Stomach smooth muscle (tissue), 2 donors: ENCODE results near the gene NPC2.

ENCODE experiments used
- H3K27ac ChIP-seq: one replicate; pipeline ENCODE4 v1.7.0; 2013; ENCODE audit warnings: mild to moderate bottlenecking, low read length, inconsistent platforms
- H3K27me3 ChIP-seq, 2 donors: one replicate each; pipeline ENCODE4 v1.7.0; 2013; ENCODE audit warnings: low read length in 2 of 2; ENCODE audit not compliant: insufficient read depth in 2 of 2, control insufficient read depth in 1 of 2
- H3K36me3 ChIP-seq, 2 donors: one replicate each; pipeline ENCODE4 v1.7.0; 2013; ENCODE audit warnings: low read length in 2 of 2; ENCODE audit not compliant: control insufficient read depth in 2 of 2, insufficient read depth in 2 of 2
- H3K4me1 ChIP-seq: one replicate; pipeline ENCODE4 v1.7.0; 2013; ENCODE audit warnings: low read length; ENCODE audit not compliant: control insufficient read depth, insufficient read depth
- H3K4me3 ChIP-seq, 2 donors: one replicate each; pipeline ENCODE4 v1.7.0; 2013; ENCODE audit warnings: low read length in 2 of 2
- H3K9ac ChIP-seq, 2 donors: one replicate each; pipeline ENCODE4 v1.7.0; 2013; ENCODE audit warnings: low read length in 2 of 2, mild to moderate bottlenecking in 1 of 2
- H3K9me3 ChIP-seq, 2 donors: one replicate each; pipeline ENCODE4 v1.7.0; 2013; ENCODE audit warnings: low read length in 2 of 2; ENCODE audit not compliant: control insufficient read depth in 2 of 2
- donor health status: healthy.
- donor health status: Pancreatic carcinoma.

Gene NPC2

GRCh38 chr14:74503291-74503937 lies 10.3 kb upstream of the NPC2 start:
- Histone ChIP-seq H3K4me1 (peaks cover 10% of the 10 kb centered on the region), H3K27ac (no peak overlapping the region), H3K36me3 (peaks cover 0 to 2% of the 10 kb centered on the region in 2 donors), H3K9ac (no peak overlapping the region), H3K4me3 (no peak overlapping the region), H3K9me3 (no peaks in the 10 kb centered on the region), H3K27me3 (no peaks in the 10 kb centered on the region)

DNA sequence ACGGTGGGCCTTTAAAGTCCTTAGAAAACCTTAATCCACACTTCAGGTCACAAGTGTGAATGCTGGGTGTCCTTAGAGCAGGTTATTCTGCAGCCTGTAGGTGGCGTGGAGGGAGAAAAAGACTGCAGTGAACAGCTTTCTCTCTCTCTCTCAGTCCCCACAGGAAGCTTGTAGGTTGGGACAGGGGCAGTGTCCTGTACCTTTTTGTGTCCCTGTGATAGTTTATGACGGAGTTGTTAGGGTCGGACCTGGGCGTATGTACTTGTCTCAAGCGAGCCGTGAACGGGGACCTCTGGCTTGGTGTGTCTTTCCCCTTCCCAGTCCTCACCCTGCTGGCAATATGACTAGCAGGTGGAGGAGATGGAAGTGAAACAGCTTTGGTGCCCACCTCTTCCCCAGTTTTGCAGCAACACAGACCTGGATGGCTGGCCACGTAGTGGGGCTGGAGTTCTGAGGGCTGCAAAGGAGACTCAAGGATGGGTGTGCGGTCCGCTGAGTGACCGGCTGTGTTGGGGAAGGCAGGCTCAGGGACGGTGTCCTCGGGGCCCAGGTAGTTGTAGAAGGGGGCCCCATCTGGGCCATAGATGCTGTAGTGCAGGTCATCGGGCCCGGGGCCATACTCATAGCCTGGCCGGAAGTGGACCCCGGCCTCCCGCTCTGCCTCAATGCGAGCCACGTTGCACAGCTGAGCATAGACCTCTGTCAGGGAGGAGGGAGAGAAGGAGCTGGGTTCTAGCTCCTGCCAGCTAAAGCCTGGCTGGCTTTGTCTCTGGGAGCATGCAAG lies 9.3 kb upstream of the NPC2 start:
- Histone ChIP-seq H3K36me3 (peaks cover 0 to 2% of the 10 kb centered on the region in 2 donors), H3K4me1 (peaks cover 10% of the 10 kb centered on the region), H3K9ac (no peak overlapping the region), H3K4me3 (no peak overlapping the region), H3K27ac (no peak overlapping the region), H3K9me3 (no peaks in the 10 kb centered on the region), H3K27me3 (no peaks in the 10 kb centered on the region)

GRCh38 chr14:74501691-74502090 lies 8.6 kb upstream of the NPC2 start:
- Histone ChIP-seq H3K4me3 (peak overlapping the region in 1 of 2 donors; percentile 54), H3K27ac (no peak overlapping the region), H3K36me3 (peaks cover 0 to 2% of the 10 kb centered on the region in 2 donors)

GRCh38 chr14:74501135-74501614 lies 8.1 kb upstream of the NPC2 start:
- Histone ChIP-seq H3K9me3 (no peaks in the 10 kb centered on the region), H3K27me3 (no peaks in the 10 kb centered on the region), H3K36me3 (peaks cover 0 to 4% of the 10 kb centered on the region in 2 donors), H3K4me3 (peak overlapping the region in 1 of 2 donors; percentile 54), H3K4me1 (peaks cover 10% of the 10 kb centered on the region), H3K9ac (peak overlapping the region in 1 of 2 donors; percentile 36), H3K27ac (no peak overlapping the region)

More at GRCh38 chr14:74501691-74502090, 8.6 kb upstream of the NPC2 start:
- Histone ChIP-seq H3K4me1 (peaks cover 10% of the 10 kb centered on the region), H3K27me3 (no peaks in the 10 kb centered on the region), H3K9ac (peak overlapping the region in 1 of 2 donors; percentile 36), H3K9me3 (no peaks in the 10 kb centered on the region)

GRCh38 chr14:74500417-74501134 lies 7.5 kb upstream of the NPC2 start:
- H3K4me1 ChIP-seq = peaks cover 10% of the 10 kb centered on the region
- no peak overlapping the region for H3K4me3 ChIP-seq
- H3K36me3 ChIP-seq = peaks cover 0 to 7% of the 10 kb centered on the region in 2 donors
- no peak overlapping the region for H3K27ac ChIP-seq
- no peaks in the 10 kb centered on the region for H3K27me3 ChIP-seq
- peak overlapping the region in 1 of 2 donors; percentile 13 for H3K9ac ChIP-seq
- H3K9me3 ChIP-seq = no peaks in the 10 kb centered on the region

DNA sequence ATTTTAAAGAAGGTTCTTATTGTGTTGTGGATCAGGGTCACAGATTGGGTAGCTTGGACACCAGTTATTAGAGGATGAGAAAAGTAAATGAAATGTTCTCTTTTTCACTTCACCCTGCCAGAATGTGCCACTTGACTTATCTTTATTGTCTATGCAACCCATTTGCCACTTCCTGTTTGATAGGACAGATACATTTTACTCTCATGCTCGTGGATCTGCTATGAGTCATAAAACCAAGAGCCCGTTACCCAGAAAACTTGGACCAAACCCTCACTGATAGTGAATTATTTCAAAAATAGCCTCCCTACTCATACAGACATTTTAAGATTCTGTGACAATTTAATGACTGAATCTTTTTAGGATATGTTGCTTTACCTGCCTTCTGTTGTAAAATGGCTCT lies 2.3 kb upstream of the NPC2 start:
- H3K9me3 ChIP-seq = no peaks in the 10 kb centered on the region
- H3K4me1 ChIP-seq = peaks cover 10% of the 10 kb centered on the region
- peaks cover 0 to 5% of the 10 kb centered on the region in 2 donors for H3K36me3 ChIP-seq
- H3K27me3 ChIP-seq = no peaks in the 10 kb centered on the region
- H3K4me3 ChIP-seq = no peak overlapping the region
- no peak overlapping the region for H3K27ac ChIP-seq
- no peak overlapping the region for H3K9ac ChIP-seq

GRCh38 chr14:74493343-74494261 lies 497 bp upstream of the NPC2 start, which contains the start of gene ISCA2:
TSS of gene ISCA2 (plus strand) at chr14:74493765. CDS start at chr14:74493775, 10 bp downstream.
- H3K4me1 ChIP-seq = peaks cover 10% of the 10 kb centered on the region
- H3K27ac ChIP-seq = peak within 1 kb of the TSS; percentile 85
- H3K9ac ChIP-seq = peak within 1 kb of the TSS; percentile 97 to 98
- peaks cover 0 to 5% of the 10 kb centered on the region in 2 donors for H3K36me3 ChIP-seq
- H3K27me3 ChIP-seq = no peaks in the 10 kb centered on the region
- peak within 1 kb of the TSS; percentile 95 for H3K4me3 ChIP-seq
- H3K9me3 ChIP-seq = no peaks in the 10 kb centered on the region

GRCh38 chr14:74491956-74492775 lies 939 bp downstream of the NPC2 start:
- Histone ChIP-seq H3K4me1 (peaks cover 10% of the 10 kb centered on the region), H3K36me3 (peaks cover 0 to 9% of the 10 kb centered on the region in 2 donors), H3K9ac (peak overlapping the region; percentile 63 to 82), H3K9me3 (no peaks in the 10 kb centered on the region), H3K4me3 (peak overlapping the region; percentile 29 to 87), H3K27ac (no peak overlapping the region), H3K27me3 (no peaks in the 10 kb centered on the region)

DNA sequence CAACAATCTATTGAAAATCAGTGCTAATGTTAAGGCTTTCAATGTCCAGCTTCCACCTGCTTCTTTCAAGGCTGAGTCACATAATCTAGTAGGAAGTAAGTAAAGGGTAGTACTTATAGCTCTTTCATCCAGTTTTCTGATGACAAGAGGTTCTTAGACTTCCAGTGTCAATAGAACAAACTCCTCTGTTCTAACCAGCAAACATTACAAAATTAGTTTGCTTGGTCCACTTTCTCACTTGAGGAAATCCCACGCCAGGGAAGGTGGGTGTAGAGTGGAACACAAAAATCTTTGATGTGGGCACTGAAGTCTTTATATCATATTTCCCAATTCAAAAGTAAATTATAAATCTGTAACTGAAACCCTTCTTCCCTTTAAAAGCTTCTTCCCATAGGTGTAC lies 2.6 kb downstream of the NPC2 start:
- Histone ChIP-seq H3K27ac (no peak overlapping the region), H3K4me3 (no peak overlapping the region), H3K9ac (no peak overlapping the region), H3K36me3 (peaks cover 7 to 12% of the 10 kb centered on the region in 2 donors), H3K9me3 (no peaks in the 10 kb centered on the region), H3K4me1 (peaks cover 10% of the 10 kb centered on the region), H3K27me3 (no peaks in the 10 kb centered on the region)
